SH-SY5Y (cell line): ENCODE measurements around the gene ATP8B4.

Experiments used
- GATA2 ChIP-seq: IDR thresholded peaks from 2 replicates; pipeline ENCODE4 v1.6.1; 2011; ENCODE audit warnings: mild to moderate bottlenecking, low read depth, low read length
- GATA3 ChIP-seq: IDR thresholded peaks from 2 replicates; pipeline ENCODE4 v1.6.1; 2011; ENCODE audit warnings: low read depth, mild to moderate bottlenecking, low read length, moderate library complexity

- no peak for TF ChIP-seq GATA2
- no peak for TF ChIP-seq GATA3
Measured at GRCh38 chr15:50082066-50082465, 37.0 kb downstream of the ATP8B4 start.
